ENCODE data around the gene DGKB. TPM values are rescaled to one million over a fixed set of nuclear protein-coding genes. Genes with fewer than 3 reads are reported as not detected.
A peak's percentile ranks its signal among the peaks of the same experiment; 100 is the strongest.

Gene DGKB
- total and polyA plus RNA-seq, 2 donors (not counting 1 experiment from before 2014, with no cell fraction given) = 0.31 TPM; not detected in 1

- Histone ChIP-seq H4K20me1 (ENCODE audit: control insufficient read depth, extremely low read depth, insufficient read depth, low read length) (no peaks in the 10 kb centered on the region), H3K9ac (ENCODE audit: insufficient read depth, low read length) (no peak overlapping the region), H3K79me2 (ENCODE audit: control insufficient read depth, insufficient read depth, low read length) (no peaks in the 10 kb centered on the region), H3K4me2 (ENCODE audit: extremely low read depth, insufficient read depth, low read length) (no peak overlapping the region), H2AFZ (ENCODE audit: low read length) (no peak overlapping the region), H3K4me3 (replicated peaks in 1 of 4; ENCODE audit: control extremely low read depth in 1 of 4, insufficient read depth in 1 of 4, low read depth in 3 of 4, low read length in 4 of 4) (no peak overlapping the region), H3K4me1 (ENCODE audit: control insufficient read depth, extremely low read depth, insufficient read depth, low read length) (no peaks in the 10 kb centered on the region), H3K9me3 (ENCODE audit: control insufficient read depth, insufficient read depth, low read depth, low read length) (no peaks in the 10 kb centered on the region), H3K27ac (ENCODE audit: insufficient read depth, low read length) (no peak overlapping the region), H3K36me3 (ENCODE audit: control insufficient read depth, insufficient read depth, low read length) (no peaks in the 10 kb centered on the region), H3K27me3 (ENCODE audit: control insufficient read depth, insufficient read depth, low read length) (no peaks in the 10 kb centered on the region)
- no peak for TF ChIP-seq EZH2 (IDR thresholded peaks at IDR 0.05; ENCODE audit: low read length, missing control alignments)
- no peak for TF ChIP-seq CTCF (conservative IDR thresholded peaks at IDR 0.05 in 1 of 2, IDR thresholded peaks at IDR 0.05 in 1 of 2; ENCODE audit: low read depth in 1 of 2, low read length in 2 of 2)
- DNase-seq (ENCODE audit: low read depth in 2 of 2) = no peak
These were observed 63.2 kb downstream of the DGKB start for GRCh38 chr7:14839307-14839706.

- DNase-seq (ENCODE audit: low read depth in 2 of 2) = peak in 1 of 2 donors; percentile 14
- Histone ChIP-seq H3K9me3 (ENCODE audit: control insufficient read depth, insufficient read depth, low read depth, low read length) (no peaks in the 10 kb centered on the region), H3K27ac (ENCODE audit: insufficient read depth, low read length) (no peak overlapping the region), H3K27me3 (ENCODE audit: control insufficient read depth, insufficient read depth, low read length) (no peaks in the 10 kb centered on the region), H3K4me2 (ENCODE audit: extremely low read depth, insufficient read depth, low read length) (no peak overlapping the region), H3K9ac (ENCODE audit: insufficient read depth, low read length) (no peak overlapping the region), H3K4me1 (ENCODE audit: control insufficient read depth, extremely low read depth, insufficient read depth, low read length) (no peaks in the 10 kb centered on the region), H4K20me1 (ENCODE audit: control insufficient read depth, extremely low read depth, insufficient read depth, low read length) (no peaks in the 10 kb centered on the region), H2AFZ (ENCODE audit: low read length) (no peak overlapping the region), H3K36me3 (ENCODE audit: control insufficient read depth, insufficient read depth, low read length) (no peaks in the 10 kb centered on the region), H3K79me2 (ENCODE audit: control insufficient read depth, insufficient read depth, low read length) (no peaks in the 10 kb centered on the region), H3K4me3 (replicated peaks in 1 of 4; ENCODE audit: control extremely low read depth in 1 of 4, insufficient read depth in 1 of 4, low read depth in 3 of 4, low read length in 4 of 4) (no peak overlapping the region)
- TF ChIP-seq EZH2 (IDR thresholded peaks at IDR 0.05; ENCODE audit: low read length, missing control alignments) (no peak), CTCF (conservative IDR thresholded peaks at IDR 0.05 in 1 of 2, IDR thresholded peaks at IDR 0.05 in 1 of 2; ENCODE audit: low read depth in 1 of 2, low read length in 2 of 2) (no peak)
These were observed 65.3 kb downstream of the DGKB start for GRCh38 chr7:14837216-14837615.

- H3K4me1 ChIP-seq (ENCODE audit: control insufficient read depth, extremely low read depth, insufficient read depth, low read length) = no peaks in the 10 kb centered on the region
These were observed 65.9 kb downstream of the DGKB start for GRCh38 chr7:14836571-14837189.

More at GRCh38 chr7:14836571-14837189, 65.9 kb downstream of the DGKB start:
- DNase-seq (ENCODE audit: low read depth in 2 of 2) = peak; percentile 70 to 80
- peak overlapping the region in 1 of 4 experiments; percentile 41 for H3K4me3 ChIP-seq (replicated peaks in 1 of 4; ENCODE audit: control extremely low read depth in 1 of 4, insufficient read depth in 1 of 4, low read depth in 3 of 4, low read length in 4 of 4)
- no peak for TF ChIP-seq EZH2 (IDR thresholded peaks at IDR 0.05; ENCODE audit: low read length, missing control alignments)
- no peak for TF ChIP-seq CTCF (conservative IDR thresholded peaks at IDR 0.05 in 1 of 2, IDR thresholded peaks at IDR 0.05 in 1 of 2; ENCODE audit: low read depth in 1 of 2, low read length in 2 of 2)
- H3K27me3 ChIP-seq (ENCODE audit: control insufficient read depth, insufficient read depth, low read length) = no peaks in the 10 kb centered on the region
- H3K27ac ChIP-seq (ENCODE audit: insufficient read depth, low read length) = no peak overlapping the region
- H3K79me2 ChIP-seq (ENCODE audit: control insufficient read depth, insufficient read depth, low read length) = no peaks in the 10 kb centered on the region
- no peaks in the 10 kb centered on the region for H4K20me1 ChIP-seq (ENCODE audit: control insufficient read depth, extremely low read depth, insufficient read depth, low read length)
- H3K9me3 ChIP-seq (ENCODE audit: control insufficient read depth, insufficient read depth, low read depth, low read length) = no peaks in the 10 kb centered on the region
- no peak overlapping the region for H3K9ac ChIP-seq (ENCODE audit: insufficient read depth, low read length)
- H3K4me2 ChIP-seq (ENCODE audit: extremely low read depth, insufficient read depth, low read length) = peak overlapping the region; percentile 42
- no peaks in the 10 kb centered on the region for H3K36me3 ChIP-seq (ENCODE audit: control insufficient read depth, insufficient read depth, low read length)
- H2AFZ ChIP-seq (ENCODE audit: low read length) = peak overlapping the region; percentile 52
